WTC11 (cell line): ENCODE data around the gene RFLNA. TPM values are rescaled to one million over a fixed set of nuclear protein-coding genes. Genes with fewer than 3 reads are reported as not detected.

ENCODE experiments used
- ATAC-seq: fragments of 200-7000 bp; cut with Tn5 transposase; 2 replicates; pipeline ENCODE4 v1.10.0; 2021; ENCODE audit warnings: mild to moderate bottlenecking, moderate library complexity
- CTCF ChIA-PET: fragments of 300-600 bp; sonication (Branson Sonifier 250); formaldehyde crosslinking; loops from one replicate; lab custom pipeline; 2021; ENCODE audit warnings: antibody characterized with exemption; lab: Charles Lee
- POLR2A ChIA-PET: fragments of 350-600 bp; sonication (Branson Sonifier 250); formaldehyde crosslinking; loops from one replicate; lab custom pipeline; 2021; ENCODE audit warnings: antibody characterized with exemption; lab: Charles Lee
- DNase-seq: peaks from one replicate; pipeline ENCODE4 v3.0.0; 2021; ENCODE audit warnings: low spot score
- H3K27ac Mint-ChIP-seq: 2 replicates; pipeline ENCODE4 v1.8.0; 2021; ENCODE audit warnings: mixed read lengths
- H3K27me3 Mint-ChIP-seq: 2 replicates; pipeline ENCODE4 v1.8.0; 2021; ENCODE audit warnings: low read depth, mild to moderate bottlenecking, moderate library complexity, mixed read lengths
- H3K36me3 Mint-ChIP-seq: 2 replicates; pipeline ENCODE4 v1.8.0; 2021; ENCODE audit warnings: mixed read lengths
- H3K4me1 Mint-ChIP-seq: 2 replicates; pipeline ENCODE4 v1.8.0; 2022; ENCODE audit warnings: mixed read lengths
- H3K4me3 Mint-ChIP-seq: 2 replicates; pipeline ENCODE4 v1.8.0; 2021; ENCODE audit warnings: mild to moderate bottlenecking, moderate library complexity, mixed read lengths
- H3K9me3 Mint-ChIP-seq: 2 replicates; pipeline ENCODE4 v1.8.0; 2021; ENCODE audit warnings: mixed read lengths
- HMGA2 ChIP-seq: fragments of 250-450 bp; sonication (Bioruptor Pico); IDR thresholded peaks from 2 replicates; pipeline ENCODE4 v1.4.0; 2021; ENCODE audit warnings: mild to moderate bottlenecking, moderate library complexity
- NFATC4 ChIP-seq: fragments of 250-450 bp; sonication (Bioruptor Pico); IDR thresholded peaks from 2 replicates; pipeline ENCODE4 v1.9.0; 2021; ENCODE audit warnings: mild to moderate bottlenecking
- TCF7 ChIP-seq: sonication (generic); formaldehyde crosslinking; IDR thresholded peaks from 2 replicates; pipeline ENCODE4 v1.8.0; 2022; ENCODE audit warnings: mild to moderate bottlenecking, low read depth, missing genetic modification reagents, moderate library complexity
- total RNA-seq: library from RNA; stranded (reverse); gene quantifications from 3 replicates; pipeline ENCODE4 v1.2.3, GENCODE V29; 2021
- TF ChIP-seq, protein P1 (sequence below): sonication (generic); formaldehyde crosslinking; IDR thresholded peaks from 2 replicates; pipeline ENCODE4 v1.8.0; 2023; ENCODE audit warnings: mild to moderate bottlenecking, missing genetic modification reagents
- TF ChIP-seq, protein P2 (sequence below): sonication (generic); formaldehyde crosslinking; IDR thresholded peaks from 2 replicates; pipeline ENCODE4 v1.8.1; 2023; ENCODE audit warnings: mild to moderate bottlenecking, moderate library complexity, missing genetic modification reagents
- TF ChIP-seq, protein P3 (sequence below): sonication (generic); formaldehyde crosslinking; conservative IDR thresholded peaks from 2 replicates; pipeline ENCODE4 v1.8.1; 2023; ENCODE audit warnings: mild to moderate bottlenecking, low read depth, missing genetic modification reagents, moderate library complexity
- TF ChIP-seq, protein P4 (sequence below): sonication (generic); formaldehyde crosslinking; IDR thresholded peaks from 2 replicates; pipeline ENCODE4 v1.8.1; 2022; ENCODE audit warnings: low read depth, missing genetic modification reagents, borderline replicate concordance
- TF ChIP-seq, protein P5 (sequence below): sonication (generic); formaldehyde crosslinking; IDR thresholded peaks from 2 replicates; pipeline ENCODE4 v1.8.0; 2023; ENCODE audit warnings: missing genetic modification reagents
- TF ChIP-seq, protein P6 (sequence below): sonication (generic); formaldehyde crosslinking; IDR thresholded peaks from 2 replicates; pipeline ENCODE4 v1.8.1; 2023; ENCODE audit warnings: mild to moderate bottlenecking, missing genetic modification reagents, moderate library complexity
- TF ChIP-seq, protein P7 (sequence below): sonication (generic); formaldehyde crosslinking; IDR thresholded peaks from 2 replicates; pipeline ENCODE4 v1.8.1; 2022; ENCODE audit warnings: low read depth, mild to moderate bottlenecking, moderate library complexity, missing genetic modification reagents, borderline replicate concordance

The RFLNA gene
- total RNA-seq, 1 experiment from 2014 or later, result 6.3 TPM

DNA sequence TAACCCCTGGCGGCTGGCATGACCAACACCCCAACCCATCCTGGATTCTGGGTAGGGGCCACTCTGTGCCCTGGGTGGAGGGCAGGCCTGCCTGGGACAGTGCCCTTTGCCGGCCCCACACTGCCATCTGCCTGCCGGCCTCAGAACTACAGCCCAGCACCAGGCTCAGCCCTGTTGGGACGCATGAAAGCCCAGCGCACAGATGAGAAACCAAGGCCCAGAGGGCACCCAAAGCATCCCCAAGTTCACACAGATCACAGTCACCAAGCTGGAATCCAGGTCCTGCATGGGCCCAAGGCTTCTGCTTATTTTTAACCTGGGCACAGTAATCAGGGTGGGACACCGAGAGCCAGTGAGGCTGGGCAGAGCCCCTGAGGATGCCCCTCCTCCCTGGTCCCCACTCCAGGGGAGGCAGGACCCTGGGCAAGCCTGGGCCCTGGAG, 26.2 kb downstream of the RFLNA start (continued):
- TF ChIP-seq, protein P1, sequence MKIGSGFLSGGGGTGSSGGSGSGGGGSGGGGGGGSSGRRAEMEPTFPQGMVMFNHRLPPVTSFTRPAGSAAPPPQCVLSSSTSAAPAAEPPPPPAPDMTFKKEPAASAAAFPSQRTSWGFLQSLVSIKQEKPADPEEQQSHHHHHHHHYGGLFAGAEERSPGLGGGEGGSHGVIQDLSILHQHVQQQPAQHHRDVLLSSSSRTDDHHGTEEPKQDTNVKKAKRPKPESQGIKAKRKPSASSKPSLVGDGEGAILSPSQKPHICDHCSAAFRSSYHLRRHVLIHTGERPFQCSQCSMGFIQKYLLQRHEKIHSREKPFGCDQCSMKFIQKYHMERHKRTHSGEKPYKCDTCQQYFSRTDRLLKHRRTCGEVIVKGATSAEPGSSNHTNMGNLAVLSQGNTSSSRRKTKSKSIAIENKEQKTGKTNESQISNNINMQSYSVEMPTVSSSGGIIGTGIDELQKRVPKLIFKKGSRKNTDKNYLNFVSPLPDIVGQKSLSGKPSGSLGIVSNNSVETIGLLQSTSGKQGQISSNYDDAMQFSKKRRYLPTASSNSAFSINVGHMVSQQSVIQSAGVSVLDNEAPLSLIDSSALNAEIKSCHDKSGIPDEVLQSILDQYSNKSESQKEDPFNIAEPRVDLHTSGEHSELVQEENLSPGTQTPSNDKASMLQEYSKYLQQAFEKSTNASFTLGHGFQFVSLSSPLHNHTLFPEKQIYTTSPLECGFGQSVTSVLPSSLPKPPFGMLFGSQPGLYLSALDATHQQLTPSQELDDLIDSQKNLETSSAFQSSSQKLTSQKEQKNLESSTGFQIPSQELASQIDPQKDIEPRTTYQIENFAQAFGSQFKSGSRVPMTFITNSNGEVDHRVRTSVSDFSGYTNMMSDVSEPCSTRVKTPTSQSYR, result peak; percentile 50; the same call in 1 of the 2 replicates
- TF ChIP-seq, protein P2, sequence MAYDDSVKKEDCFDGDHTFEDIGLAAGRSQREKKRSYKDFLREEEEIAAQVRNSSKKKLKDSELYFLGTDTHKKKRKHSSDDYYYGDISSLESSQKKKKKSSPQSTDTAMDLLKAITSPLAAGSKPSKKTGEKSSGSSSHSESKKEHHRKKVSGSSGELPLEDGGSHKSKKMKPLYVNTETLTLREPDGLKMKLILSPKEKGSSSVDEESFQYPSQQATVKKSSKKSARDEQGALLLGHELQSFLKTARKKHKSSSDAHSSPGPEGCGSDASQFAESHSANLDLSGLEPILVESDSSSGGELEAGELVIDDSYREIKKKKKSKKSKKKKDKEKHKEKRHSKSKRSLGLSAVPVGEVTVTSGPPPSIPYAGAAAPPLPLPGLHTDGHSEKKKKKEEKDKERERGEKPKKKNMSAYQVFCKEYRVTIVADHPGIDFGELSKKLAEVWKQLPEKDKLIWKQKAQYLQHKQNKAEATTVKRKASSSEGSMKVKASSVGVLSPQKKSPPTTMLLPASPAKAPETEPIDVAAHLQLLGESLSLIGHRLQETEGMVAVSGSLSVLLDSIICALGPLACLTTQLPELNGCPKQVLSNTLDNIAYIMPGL (CRISPR knock-in tag), result peak; percentile 5; the same call in 1 of the 2 replicates
- TF ChIP-seq, protein P3, sequence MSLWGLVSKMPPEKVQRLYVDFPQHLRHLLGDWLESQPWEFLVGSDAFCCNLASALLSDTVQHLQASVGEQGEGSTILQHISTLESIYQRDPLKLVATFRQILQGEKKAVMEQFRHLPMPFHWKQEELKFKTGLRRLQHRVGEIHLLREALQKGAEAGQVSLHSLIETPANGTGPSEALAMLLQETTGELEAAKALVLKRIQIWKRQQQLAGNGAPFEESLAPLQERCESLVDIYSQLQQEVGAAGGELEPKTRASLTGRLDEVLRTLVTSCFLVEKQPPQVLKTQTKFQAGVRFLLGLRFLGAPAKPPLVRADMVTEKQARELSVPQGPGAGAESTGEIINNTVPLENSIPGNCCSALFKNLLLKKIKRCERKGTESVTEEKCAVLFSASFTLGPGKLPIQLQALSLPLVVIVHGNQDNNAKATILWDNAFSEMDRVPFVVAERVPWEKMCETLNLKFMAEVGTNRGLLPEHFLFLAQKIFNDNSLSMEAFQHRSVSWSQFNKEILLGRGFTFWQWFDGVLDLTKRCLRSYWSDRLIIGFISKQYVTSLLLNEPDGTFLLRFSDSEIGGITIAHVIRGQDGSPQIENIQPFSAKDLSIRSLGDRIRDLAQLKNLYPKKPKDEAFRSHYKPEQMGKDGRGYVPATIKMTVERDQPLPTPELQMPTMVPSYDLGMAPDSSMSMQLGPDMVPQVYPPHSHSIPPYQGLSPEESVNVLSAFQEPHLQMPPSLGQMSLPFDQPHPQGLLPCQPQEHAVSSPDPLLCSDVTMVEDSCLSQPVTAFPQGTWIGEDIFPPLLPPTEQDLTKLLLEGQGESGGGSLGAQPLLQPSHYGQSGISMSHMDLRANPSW (CRISPR knock-in tag), result no peak
- TF ChIP-seq, protein P4, sequence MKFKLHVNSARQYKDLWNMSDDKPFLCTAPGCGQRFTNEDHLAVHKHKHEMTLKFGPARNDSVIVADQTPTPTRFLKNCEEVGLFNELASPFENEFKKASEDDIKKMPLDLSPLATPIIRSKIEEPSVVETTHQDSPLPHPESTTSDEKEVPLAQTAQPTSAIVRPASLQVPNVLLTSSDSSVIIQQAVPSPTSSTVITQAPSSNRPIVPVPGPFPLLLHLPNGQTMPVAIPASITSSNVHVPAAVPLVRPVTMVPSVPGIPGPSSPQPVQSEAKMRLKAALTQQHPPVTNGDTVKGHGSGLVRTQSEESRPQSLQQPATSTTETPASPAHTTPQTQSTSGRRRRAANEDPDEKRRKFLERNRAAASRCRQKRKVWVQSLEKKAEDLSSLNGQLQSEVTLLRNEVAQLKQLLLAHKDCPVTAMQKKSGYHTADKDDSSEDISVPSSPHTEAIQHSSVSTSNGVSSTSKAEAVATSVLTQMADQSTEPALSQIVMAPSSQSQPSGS, result no peak
- TF ChIP-seq, protein P5, sequence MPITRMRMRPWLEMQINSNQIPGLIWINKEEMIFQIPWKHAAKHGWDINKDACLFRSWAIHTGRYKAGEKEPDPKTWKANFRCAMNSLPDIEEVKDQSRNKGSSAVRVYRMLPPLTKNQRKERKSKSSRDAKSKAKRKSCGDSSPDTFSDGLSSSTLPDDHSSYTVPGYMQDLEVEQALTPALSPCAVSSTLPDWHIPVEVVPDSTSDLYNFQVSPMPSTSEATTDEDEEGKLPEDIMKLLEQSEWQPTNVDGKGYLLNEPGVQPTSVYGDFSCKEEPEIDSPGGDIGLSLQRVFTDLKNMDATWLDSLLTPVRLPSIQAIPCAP (CRISPR knock-in tag), result no peak
- no peak for TF ChIP-seq TCF7 (CRISPR knock-in tag)

DNA sequence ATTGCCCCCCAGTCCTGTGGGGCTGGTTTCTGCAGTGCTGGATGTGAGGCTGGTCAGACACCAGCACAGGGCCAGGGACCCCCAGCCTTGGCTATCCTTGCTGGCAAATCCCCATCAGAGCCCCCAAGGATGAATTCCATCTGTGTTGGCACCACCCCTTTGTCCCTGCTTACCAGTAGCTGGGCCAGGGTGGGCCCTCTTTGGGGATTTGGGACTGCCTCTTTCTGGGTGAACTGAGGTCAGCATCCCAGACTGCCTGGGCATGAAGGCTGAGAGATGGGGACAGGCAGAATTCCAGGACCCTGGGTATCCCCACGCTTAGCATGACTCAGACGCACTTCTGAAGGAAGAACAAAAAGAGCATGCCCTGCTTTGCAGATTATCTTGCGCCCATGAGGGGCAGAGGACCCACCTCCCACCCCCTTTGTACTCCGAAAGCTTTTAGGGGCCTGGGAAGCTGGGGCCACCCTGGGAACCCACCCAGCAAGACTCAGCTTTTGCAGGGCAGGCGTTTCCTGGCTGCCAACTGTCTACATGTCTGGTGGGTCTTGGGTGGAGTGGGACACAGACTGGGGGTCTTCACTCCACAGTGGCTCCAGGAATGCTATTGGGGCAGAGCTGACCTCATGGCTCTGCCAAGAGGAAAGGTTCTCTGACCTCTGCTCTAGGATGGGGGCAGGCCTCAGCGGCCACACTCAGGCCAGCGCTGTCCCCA, 26.8 kb downstream of the RFLNA start:
- Mint-ChIP-seq H3K4me3 (no peak overlapping the region), H3K4me1 (peaks cover 30% of the 10 kb centered on the region), H3K27ac (no peak overlapping the region), H3K9me3 (peaks cover 13% of the 10 kb centered on the region), H3K27me3 (peaks cover 6% of the 10 kb centered on the region), H3K36me3 (peaks cover 28% of the 10 kb centered on the region)
- no peak for DNase-seq
- CTCF ChIA-PET, result interaction anchor here (1.1 to 1.8 kb wide), 4 partner anchors 268 to 450 kb away, joined by 4 to 11 read pairs (median 4); no protein-coding TSS in a partner anchor
- ATAC-seq, result no peak
- POLR2A ChIA-PET, result interaction anchor here (0.6 kb wide), 1 partner anchor 277 kb away, joined by 3 read pairs; no protein-coding TSS in a partner anchor
- TF ChIP-seq, protein P6, sequence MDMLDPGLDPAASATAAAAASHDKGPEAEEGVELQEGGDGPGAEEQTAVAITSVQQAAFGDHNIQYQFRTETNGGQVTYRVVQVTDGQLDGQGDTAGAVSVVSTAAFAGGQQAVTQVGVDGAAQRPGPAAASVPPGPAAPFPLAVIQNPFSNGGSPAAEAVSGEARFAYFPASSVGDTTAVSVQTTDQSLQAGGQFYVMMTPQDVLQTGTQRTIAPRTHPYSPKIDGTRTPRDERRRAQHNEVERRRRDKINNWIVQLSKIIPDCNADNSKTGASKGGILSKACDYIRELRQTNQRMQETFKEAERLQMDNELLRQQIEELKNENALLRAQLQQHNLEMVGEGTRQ (CRISPR knock-in tag), result no peak
- TF ChIP-seq, protein P7, sequence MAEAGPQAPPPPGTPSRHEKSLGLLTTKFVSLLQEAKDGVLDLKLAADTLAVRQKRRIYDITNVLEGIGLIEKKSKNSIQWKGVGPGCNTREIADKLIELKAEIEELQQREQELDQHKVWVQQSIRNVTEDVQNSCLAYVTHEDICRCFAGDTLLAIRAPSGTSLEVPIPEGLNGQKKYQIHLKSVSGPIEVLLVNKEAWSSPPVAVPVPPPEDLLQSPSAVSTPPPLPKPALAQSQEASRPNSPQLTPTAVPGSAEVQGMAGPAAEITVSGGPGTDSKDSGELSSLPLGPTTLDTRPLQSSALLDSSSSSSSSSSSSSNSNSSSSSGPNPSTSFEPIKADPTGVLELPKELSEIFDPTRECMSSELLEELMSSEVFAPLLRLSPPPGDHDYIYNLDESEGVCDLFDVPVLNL (CRISPR knock-in tag), result no peak
- TF ChIP-seq NFATC4 (CRISPR knock-in tag) (no peak), HMGA2 (CRISPR knock-in tag) (no peak)
